ENCODE measurements around the gene PDGFC. TPM values are rescaled to one million over a fixed set of nuclear protein-coding genes. Genes with fewer than 3 reads are reported as not detected.

The PDGFC gene
- total and polyA plus RNA-seq, 2 donors (not counting 3 experiments of a cell fraction or from before 2014, with no cell fraction given), result 2.7 to 5.3 TPM

GRCh38 chr4:156778093-156778492 is 193.5 kb downstream of the PDGFC start:
- no peak for DNase-seq (ENCODE audit: low read depth, low spot score)
- TF ChIP-seq EZH2 (IDR thresholded peaks at IDR 0.05; ENCODE audit: borderline replicate concordance, low read depth, low read length, severe bottlenecking) (no peak), POLR2A (IDR thresholded peaks at IDR 0.05; ENCODE audit: low read depth, low read length) (no peak), FOS (IDR thresholded peaks at IDR 0.05; ENCODE audit: borderline replicate concordance, insufficient read depth, low read length) (no peak), MYC (IDR thresholded peaks at IDR 0.05; ENCODE audit: low read depth, low read length) (no peak), POLR2AphosphoS5 (IDR thresholded peaks at IDR 0.05; ENCODE audit: insufficient read depth, low read depth, low read length) (no peak)
- POLR2A ChIA-PET, result no interaction called here
- Histone ChIP-seq H4K20me1 (replicated peaks; ENCODE audit: control insufficient read depth, extremely low read depth, insufficient read depth, low read length) (no peaks in the 10 kb centered on the region), H2AFZ (ENCODE audit: low read depth, low read length) (no peak overlapping the region), H3K27me3 (ENCODE audit: control insufficient read depth in 2 of 2, insufficient read depth in 2 of 2, low read length in 2 of 2) (no peaks in the 10 kb centered on the region), H3K9me1 (replicated peaks; ENCODE audit: control insufficient read depth, extremely low read depth, insufficient read depth, low read length) (peaks cover 2% of the 10 kb centered on the region), H3K4me2 (ENCODE audit: insufficient read depth, low read length) (no peak overlapping the region), H3K9me3 (replicated peaks; ENCODE audit: control insufficient read depth, insufficient read depth, low read length) (no peaks in the 10 kb centered on the region), H3K79me2 (ENCODE audit: control insufficient read depth, insufficient read depth, low read length) (no peaks in the 10 kb centered on the region), H3K4me1 (ENCODE audit: control insufficient read depth, extremely low read depth, insufficient read depth, low read length) (peaks cover 20% of the 10 kb centered on the region), H3K9ac (replicated peaks; ENCODE audit: extremely low read depth, insufficient read depth, low read length) (no peak overlapping the region), H3K4me3 (replicated peaks in 1 of 3; ENCODE audit: insufficient read depth in 1 of 3, low read depth in 1 of 3, low read length in 3 of 3) (no peak overlapping the region), H3K36me3 (ENCODE audit: control insufficient read depth in 2 of 2, extremely low read depth in 1 of 2, insufficient read depth in 2 of 2, low read length in 2 of 2) (no peaks in the 10 kb centered on the region), H3K27ac (ENCODE audit: insufficient read depth, low read depth, low read length) (no peak overlapping the region)
- dilution Hi-C loops (cut with MboI; ENCODE audit: extremely low pct_ligation_motif_present, low sequenced_read_pairs) (no loop called here), intact Hi-C loops (cut with micrococcal nuclease) (loop anchor here (5.0 kb wide), 1 partner anchor 189 kb away; no protein-coding TSS in a partner anchor)
- no TSS peak for BruUV-seq (replicated peaks)
- no peak for FAIRE-seq
- CTCF ChIA-PET, result interaction anchor here (0.9 kb wide), 1 partner anchor 8 kb away, joined by 3 read pairs; no protein-coding TSS in a partner anchor

DNA sequence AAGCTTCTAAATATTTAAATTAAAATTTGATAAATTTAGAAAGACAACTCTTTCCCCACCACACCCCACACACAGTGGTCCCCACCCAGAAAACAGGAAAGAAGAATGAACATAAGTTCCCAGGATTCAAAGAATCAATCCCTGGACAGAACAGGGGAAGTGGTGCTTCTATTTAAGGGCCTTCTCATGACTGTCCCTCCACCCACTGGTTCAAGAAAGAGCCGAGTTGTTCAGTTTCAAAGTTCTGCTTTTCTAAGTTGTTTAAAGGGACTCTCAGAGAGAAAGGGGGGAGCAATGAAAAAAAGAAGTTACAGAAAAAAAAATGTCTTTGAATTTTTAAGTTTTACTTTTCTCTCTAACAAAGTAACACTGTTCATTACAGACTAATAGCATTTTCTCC is 195.8 kb downstream of the PDGFC start:
- no peak overlapping the region for H3K4me2 ChIP-seq (ENCODE audit: insufficient read depth, low read length)
- POLR2A ChIA-PET, result no interaction called here

More for the DNA sequence above, 195.8 kb downstream of the PDGFC start:
- no peak for DNase-seq (ENCODE audit: low read depth, low spot score)
- no peak overlapping the region for H3K27ac ChIP-seq (ENCODE audit: insufficient read depth, low read depth, low read length)
- no peak for FAIRE-seq
- peaks cover 33% of the 10 kb centered on the region for H3K4me1 ChIP-seq (ENCODE audit: control insufficient read depth, extremely low read depth, insufficient read depth, low read length)
- no peak overlapping the region for H3K9ac ChIP-seq (replicated peaks; ENCODE audit: extremely low read depth, insufficient read depth, low read length)
- no peaks in the 10 kb centered on the region for H3K79me2 ChIP-seq (ENCODE audit: control insufficient read depth, insufficient read depth, low read length)
- dilution Hi-C loops (cut with MboI; ENCODE audit: extremely low pct_ligation_motif_present, low sequenced_read_pairs) (no loop called here), intact Hi-C loops (cut with micrococcal nuclease) (loop anchor here (5.0 kb wide), 1 partner anchor 191 kb away; no protein-coding TSS in a partner anchor)
- no TSS peak for BruUV-seq (replicated peaks)
- no peak overlapping the region for H2AFZ ChIP-seq (ENCODE audit: low read depth, low read length)
- H4K20me1 ChIP-seq (replicated peaks; ENCODE audit: control insufficient read depth, extremely low read depth, insufficient read depth, low read length), result no peaks in the 10 kb centered on the region
- CTCF ChIA-PET, result no interaction called here
- H3K27me3 ChIP-seq (ENCODE audit: control insufficient read depth in 2 of 2, insufficient read depth in 2 of 2, low read length in 2 of 2), result no peaks in the 10 kb centered on the region
- no peaks in the 10 kb centered on the region for H3K36me3 ChIP-seq (ENCODE audit: control insufficient read depth in 2 of 2, extremely low read depth in 1 of 2, insufficient read depth in 2 of 2, low read length in 2 of 2)
- no peak overlapping the region for H3K4me3 ChIP-seq (replicated peaks in 1 of 3; ENCODE audit: insufficient read depth in 1 of 3, low read depth in 1 of 3, low read length in 3 of 3)
- H3K9me3 ChIP-seq (replicated peaks; ENCODE audit: control insufficient read depth, insufficient read depth, low read length), result no peaks in the 10 kb centered on the region
- peaks cover 2% of the 10 kb centered on the region for H3K9me1 ChIP-seq (replicated peaks; ENCODE audit: control insufficient read depth, extremely low read depth, insufficient read depth, low read length)
- no peak for TF ChIP-seq MYC (IDR thresholded peaks at IDR 0.05; ENCODE audit: low read depth, low read length)
- no peak for TF ChIP-seq POLR2AphosphoS5 (IDR thresholded peaks at IDR 0.05; ENCODE audit: insufficient read depth, low read depth, low read length)
- no peak for TF ChIP-seq EZH2 (IDR thresholded peaks at IDR 0.05; ENCODE audit: borderline replicate concordance, low read depth, low read length, severe bottlenecking)
- TF ChIP-seq CTCF (IDR thresholded peaks at IDR 0.05; ENCODE audit: extremely low read depth in 1 of 2, insufficient read depth in 1 of 2, low read depth in 1 of 2, low read length in 2 of 2), result no peak
- TF ChIP-seq POLR2A (IDR thresholded peaks at IDR 0.05; ENCODE audit: low read depth, low read length), result no peak
- TF ChIP-seq GATA2 (IDR thresholded peaks at IDR 0.05; ENCODE audit: insufficient read depth, insufficient read length, low read depth, low read length), result no peak
- TF ChIP-seq JUN (IDR thresholded peaks at IDR 0.05; ENCODE audit: borderline replicate concordance, insufficient read depth, insufficient read length, low read depth), result no peak
- TF ChIP-seq MAX (IDR thresholded peaks at IDR 0.05; ENCODE audit: insufficient read depth, insufficient read length), result no peak
- no peak for TF ChIP-seq FOS (IDR thresholded peaks at IDR 0.05; ENCODE audit: borderline replicate concordance, insufficient read depth, low read length)

All from endothelial cell of umbilical vein (primary cell).